A549 (cell line): ENCODE measurements around the gene PRR22. TPM values are rescaled to one million over a fixed set of nuclear protein-coding genes. Genes with fewer than 3 reads are reported as not detected.
A peak's percentile ranks its signal among the peaks of the same experiment; 100 is the strongest.

ENCODE experiments used
- ATOH8 ChIP-seq: fragments of 250-450 bp; sonication (Bioruptor Pico); IDR thresholded peaks from 2 replicates; pipeline ENCODE4 v1.5.0; 2020; ENCODE audit warnings: low read depth, mild to moderate bottlenecking, moderate library complexity
- BHLHE40 ChIP-seq: IDR thresholded peaks from 2 replicates; pipeline ENCODE4 v1.6.1; 2012; ENCODE audit warnings: low read depth, low read length, inconsistent platforms
- CEBPB ChIP-seq, 2 experiments: fragments of >200 bp in 1 of 2; sonication (Bioruptor Twin) in 1 of 2; formaldehyde crosslinking in 1 of 2; IDR thresholded peaks; 2 replicates each; pipeline ENCODE4 v1.6.1; 2012 to 2016
- CHD4 ChIP-seq: fragments of 200-600 bp; sonication (generic); IDR thresholded peaks from 2 replicates; pipeline ENCODE4 v1.6.1; 2016; ENCODE audit warnings: antibody characterized with exemption, mild to moderate bottlenecking, borderline replicate concordance
- EHF ChIP-seq: fragments of 250-450 bp; sonication (Bioruptor Pico); IDR thresholded peaks from 2 replicates; pipeline ENCODE4 v1.5.0; 2020; ENCODE audit warnings: mild to moderate bottlenecking
- ELK1 ChIP-seq: fragments of 150-350 bp; IDR thresholded peaks from 2 replicates; pipeline ENCODE4 v1.6.1; 2014; ENCODE audit warnings: low read depth, mild to moderate bottlenecking, low read length
- EP300 ChIP-seq, 2 experiments: fragments of >200 bp; sonication (Bioruptor Twin); formaldehyde crosslinking; IDR thresholded peaks; 2 replicates in 1 of 2; 3 replicates in 1 of 2; pipeline ENCODE4 v1.6.1; 2016 to 2017
- ESRRA ChIP-seq: fragments of 150-350 bp; IDR thresholded peaks from 2 replicates; pipeline ENCODE4 v1.6.1; 2014; ENCODE audit warnings: mild to moderate bottlenecking, low read length, borderline replicate concordance
- FOSL2 ChIP-seq, 2 experiments: fragments of 450-650 bp in 1 of 2; fragments of >200 bp in 1 of 2; sonication (Bioruptor Twin) in 1 of 2; formaldehyde crosslinking; IDR thresholded peaks; 2 replicates each; pipeline versions ENCODE4 v1.5.0 to v1.6.1; 2016 to 2020; ENCODE audit warnings: mild to moderate bottlenecking in 1 of 2, moderate library complexity in 1 of 2
- FOXS1 ChIP-seq: fragments of 250-450 bp; sonication (Bioruptor Pico); IDR thresholded peaks from 2 replicates; pipeline ENCODE4 v1.5.0; 2020; ENCODE audit warnings: mild to moderate bottlenecking, moderate library complexity
- GATA3 ChIP-seq: IDR thresholded peaks from 2 replicates; pipeline ENCODE4 v1.6.1; 2012; ENCODE audit warnings: borderline replicate concordance
- HDAC2 ChIP-seq: fragments of 200-600 bp; sonication (generic); IDR thresholded peaks from 2 replicates; pipeline ENCODE4 v1.6.1; 2016
- HEYL ChIP-seq: fragments of 250-450 bp; sonication (Bioruptor Pico); IDR thresholded peaks from 2 replicates; pipeline ENCODE4 v1.8.0; 2021; ENCODE audit warnings: mild to moderate bottlenecking, moderate library complexity
- HOXA7 ChIP-seq: fragments of 250-450 bp; sonication (Bioruptor Pico); IDR thresholded peaks from 2 replicates; pipeline ENCODE4 v1.5.0; 2020; ENCODE audit warnings: mild to moderate bottlenecking, moderate library complexity
- HOXB13 ChIP-seq: fragments of 250-450 bp; sonication (Bioruptor Pico); IDR thresholded peaks from 2 replicates; pipeline ENCODE4 v1.5.0; 2020; ENCODE audit warnings: low read depth, mild to moderate bottlenecking, moderate library complexity
- JUNB ChIP-seq: fragments of >200 bp; sonication (Bioruptor Twin); formaldehyde crosslinking; IDR thresholded peaks from 2 replicates; pipeline ENCODE4 v1.6.1; 2016
- KDM1A ChIP-seq: fragments of 200-600 bp; sonication (generic); IDR thresholded peaks from 2 replicates; pipeline ENCODE4 v1.6.1; 2016; ENCODE audit warnings: low read depth, mild to moderate bottlenecking
- MAFK ChIP-seq: fragments of 450-650 bp; IDR thresholded peaks from 2 replicates; pipeline ENCODE4 v1.6.1; 2014; ENCODE audit not compliant: partially characterized antibody
- MAZ ChIP-seq: fragments of 150-350 bp; IDR thresholded peaks from 2 replicates; pipeline ENCODE4 v1.6.1; 2014; ENCODE audit warnings: antibody characterized with exemption, low read depth, low read length, borderline replicate concordance
- MYC ChIP-seq: IDR thresholded peaks from 2 replicates; pipeline ENCODE4 v1.6.1; 2012; ENCODE audit warnings: mild to moderate bottlenecking, inconsistent platforms, low read length, improper control_type of control experiment, borderline replicate concordance
- NR3C1 ChIP-seq: fragments of >200 bp; sonication (Bioruptor Twin); formaldehyde crosslinking; IDR thresholded peaks from 3 replicates; pipeline ENCODE4 v1.6.1; 2017
- PHF8 ChIP-seq: fragments of 200-600 bp; sonication (generic); IDR thresholded peaks from 2 replicates; pipeline ENCODE4 v1.6.1; 2016; ENCODE audit warnings: low read depth, mild to moderate bottlenecking, antibody characterized with exemption, moderate library complexity, borderline replicate concordance
- POLR2AphosphoS2 ChIP-seq: conservative IDR thresholded peaks from 2 replicates; pipeline ENCODE4 v1.6.1; 2012; ENCODE audit warnings: low read length, improper control_type of control experiment, inconsistent platforms
- RAD21 ChIP-seq, 2 experiments: fragments of >200 bp in 1 of 2; sonication (Bioruptor Twin) in 1 of 2; formaldehyde crosslinking in 1 of 2; IDR thresholded peaks in 1 of 2; conservative IDR thresholded peaks in 1 of 2; 2 replicates in 1 of 2; 3 replicates in 1 of 2; pipeline ENCODE4 v1.6.1; 2012 to 2018; ENCODE audit warnings: inconsistent platforms in 1 of 2
- RCOR1 ChIP-seq: fragments of 150-350 bp; IDR thresholded peaks from 2 replicates; pipeline ENCODE4 v1.6.1; 2014; ENCODE audit warnings: antibody characterized with exemption, low read length, low read depth
- SMC3 ChIP-seq: fragments of >200 bp; sonication (Bioruptor Twin); formaldehyde crosslinking; IDR thresholded peaks from 3 replicates; pipeline ENCODE4 v1.6.1; 2018; ENCODE audit warnings: inconsistent platforms
- SREBF2 ChIP-seq: fragments of 450-650 bp; IDR thresholded peaks from 2 replicates; pipeline ENCODE4 v1.6.1; 2014; ENCODE audit warnings: mild to moderate bottlenecking, moderate library complexity
- TFCP2L1 ChIP-seq: fragments of 250-450 bp; sonication (Bioruptor Pico); IDR thresholded peaks from 2 replicates; pipeline ENCODE4 v1.5.0; 2021; ENCODE audit warnings: mild to moderate bottlenecking
- TP53 ChIP-seq: fragments of 250-450 bp; sonication (Bioruptor Pico); IDR thresholded peaks from 2 replicates; pipeline ENCODE4 v1.5.0; 2021; ENCODE audit warnings: mild to moderate bottlenecking, moderate library complexity
- ZC3H11A ChIP-seq: fragments of 450-650 bp; IDR thresholded peaks from 2 replicates; pipeline ENCODE4 v1.6.1; 2014; ENCODE audit warnings: antibody characterized with exemption, mild to moderate bottlenecking
- ZNF302 ChIP-seq: fragments of 250-450 bp; sonication (Bioruptor Pico); IDR thresholded peaks from 2 replicates; pipeline ENCODE4 v1.9.0; 2021; ENCODE audit warnings: inconsistent platforms, mild to moderate bottlenecking, moderate library complexity
- ZSCAN20 ChIP-seq: fragments of 250-450 bp; sonication (Bioruptor Pico); IDR thresholded peaks from 2 replicates; pipeline ENCODE4 v1.8.0; 2022; ENCODE audit warnings: mild to moderate bottlenecking, moderate library complexity
- polyA plus RNA-seq, 4 experiments: library from polyadenylated mRNA; depleted of rRNA in 3 of 4; stranded (reverse); fragments of >200 nt; fragmentation: RNase III in 1 of 4; extraction: RNeasy Plus Mini Kit Qiagen cat#74134 plus additional on column Dnase treatment in 1 of 4; gene quantifications; 2 replicates in 3 of 4; 3 replicates in 1 of 4; pipeline ENCODE4 v1.2.3, GENCODE V29; 2011 to 2017
- TF ChIP-seq, protein P1 (sequence below): fragments of 200-600 bp; sonication (generic); IDR thresholded peaks from 2 replicates; pipeline ENCODE4 v1.6.1; 2016; ENCODE audit warnings: antibody characterized with exemption, mild to moderate bottlenecking, moderate library complexity
- TF ChIP-seq, protein P2 (sequence below): fragments of >200 bp; sonication (Bioruptor Twin); formaldehyde crosslinking; IDR thresholded peaks from 3 replicates; pipeline ENCODE4 v1.6.1; 2016
- TF ChIP-seq, protein P3 (sequence below): IDR thresholded peaks from 2 replicates; pipeline ENCODE4 v1.6.1; 2012
- TF ChIP-seq, protein P4 (sequence below): IDR thresholded peaks from 2 replicates; pipeline ENCODE4 v1.6.1; 2012

PRR22 gene
- polyA plus RNA-seq, 2 of the 4 experiments (the other 2 are of a cell fraction), result 0.65 to 2.2 TPM

GRCh38 chr19:5827891-5828660 lies 43.5 kb upstream of the PRR22 start (continued):
- no peak for TF ChIP-seq ZC3H11A
- TF ChIP-seq JUNB, result peak; percentile 34; the same call in 1 of the 2 replicates
- no peak for TF ChIP-seq HEYL (CRISPR knock-in tag)
- TF ChIP-seq PHF8, result peak; percentile 74
- TF ChIP-seq ELK1, result no peak
- no peak for TF ChIP-seq MYC
- no peak for TF ChIP-seq HDAC2
- no peak for TF ChIP-seq FOXS1 (CRISPR knock-in tag)
- no peak for TF ChIP-seq MAFK
- no peak for TF ChIP-seq KDM1A
- no peak for TF ChIP-seq POLR2AphosphoS2
- TF ChIP-seq ATOH8 (CRISPR knock-in tag), result no peak
- TF ChIP-seq TP53 (CRISPR knock-in tag), result peak; percentile 16; the same call in 1 of the 2 replicates
- TF ChIP-seq TFCP2L1 (CRISPR knock-in tag), result 0 out of 2 replicates have a peak, but pooled peaks have one; percentile 63
- no peak for TF ChIP-seq CHD4
- no peak for TF ChIP-seq SMC3
- no peak for TF ChIP-seq ZSCAN20
- TF ChIP-seq EP300 (IDR thresholded peaks at IDR 0.05), result no peak
- TF ChIP-seq FOSL2 (IDR thresholded peaks at IDR 0.05), result peak; percentile 69
- TF ChIP-seq FOSL2 (CRISPR knock-in tag; IDR thresholded peaks at IDR 0.05), result peak; percentile 97
- TF ChIP-seq RCOR1, result no peak
- TF ChIP-seq BHLHE40, result no peak
- TF ChIP-seq MAZ, result no peak
- TF ChIP-seq, protein P1, sequence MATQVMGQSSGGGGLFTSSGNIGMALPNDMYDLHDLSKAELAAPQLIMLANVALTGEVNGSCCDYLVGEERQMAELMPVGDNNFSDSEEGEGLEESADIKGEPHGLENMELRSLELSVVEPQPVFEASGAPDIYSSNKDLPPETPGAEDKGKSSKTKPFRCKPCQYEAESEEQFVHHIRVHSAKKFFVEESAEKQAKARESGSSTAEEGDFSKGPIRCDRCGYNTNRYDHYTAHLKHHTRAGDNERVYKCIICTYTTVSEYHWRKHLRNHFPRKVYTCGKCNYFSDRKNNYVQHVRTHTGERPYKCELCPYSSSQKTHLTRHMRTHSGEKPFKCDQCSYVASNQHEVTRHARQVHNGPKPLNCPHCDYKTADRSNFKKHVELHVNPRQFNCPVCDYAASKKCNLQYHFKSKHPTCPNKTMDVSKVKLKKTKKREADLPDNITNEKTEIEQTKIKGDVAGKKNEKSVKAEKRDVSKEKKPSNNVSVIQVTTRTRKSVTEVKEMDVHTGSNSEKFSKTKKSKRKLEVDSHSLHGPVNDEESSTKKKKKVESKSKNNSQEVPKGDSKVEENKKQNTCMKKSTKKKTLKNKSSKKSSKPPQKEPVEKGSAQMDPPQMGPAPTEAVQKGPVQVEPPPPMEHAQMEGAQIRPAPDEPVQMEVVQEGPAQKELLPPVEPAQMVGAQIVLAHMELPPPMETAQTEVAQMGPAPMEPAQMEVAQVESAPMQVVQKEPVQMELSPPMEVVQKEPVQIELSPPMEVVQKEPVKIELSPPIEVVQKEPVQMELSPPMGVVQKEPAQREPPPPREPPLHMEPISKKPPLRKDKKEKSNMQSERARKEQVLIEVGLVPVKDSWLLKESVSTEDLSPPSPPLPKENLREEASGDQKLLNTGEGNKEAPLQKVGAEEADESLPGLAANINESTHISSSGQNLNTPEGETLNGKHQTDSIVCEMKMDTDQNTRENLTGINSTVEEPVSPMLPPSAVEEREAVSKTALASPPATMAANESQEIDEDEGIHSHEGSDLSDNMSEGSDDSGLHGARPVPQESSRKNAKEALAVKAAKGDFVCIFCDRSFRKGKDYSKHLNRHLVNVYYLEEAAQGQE, result peak; percentile 97
- no peak for TF ChIP-seq HOXA7
- TF ChIP-seq, protein P2, sequence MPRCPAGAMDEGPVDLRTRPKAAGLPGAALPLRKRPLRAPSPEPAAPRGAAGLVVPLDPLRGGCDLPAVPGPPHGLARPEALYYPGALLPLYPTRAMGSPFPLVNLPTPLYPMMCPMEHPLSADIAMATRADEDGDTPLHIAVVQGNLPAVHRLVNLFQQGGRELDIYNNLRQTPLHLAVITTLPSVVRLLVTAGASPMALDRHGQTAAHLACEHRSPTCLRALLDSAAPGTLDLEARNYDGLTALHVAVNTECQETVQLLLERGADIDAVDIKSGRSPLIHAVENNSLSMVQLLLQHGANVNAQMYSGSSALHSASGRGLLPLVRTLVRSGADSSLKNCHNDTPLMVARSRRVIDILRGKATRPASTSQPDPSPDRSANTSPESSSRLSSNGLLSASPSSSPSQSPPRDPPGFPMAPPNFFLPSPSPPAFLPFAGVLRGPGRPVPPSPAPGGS, result peak; percentile 80; the same call in 1 of the 3 replicates
- TF ChIP-seq HOXB13 (CRISPR knock-in tag), result no peak
- no peak for TF ChIP-seq ESRRA
- TF ChIP-seq GATA3, result no peak
- TF ChIP-seq, protein P3, sequence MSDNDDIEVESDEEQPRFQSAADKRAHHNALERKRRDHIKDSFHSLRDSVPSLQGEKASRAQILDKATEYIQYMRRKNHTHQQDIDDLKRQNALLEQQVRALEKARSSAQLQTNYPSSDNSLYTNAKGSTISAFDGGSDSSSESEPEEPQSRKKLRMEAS, result peak; percentile 86
- TF ChIP-seq CEBPB (IDR thresholded peaks at IDR 0.05), result peak in 1 of 2 experiments; percentile 69; a peak in 2 of 4 replicates
- TF ChIP-seq SREBF2, result no peak
- TF ChIP-seq ZNF302 (CRISPR knock-in tag), result no peak
- TF ChIP-seq EHF, result no peak
- no peak for TF ChIP-seq RAD21 (conservative IDR thresholded peaks at IDR 0.05 in 1 of 2, IDR thresholded peaks at IDR 0.05 in 1 of 2)
- no peak for TF ChIP-seq NR3C1
- TF ChIP-seq, protein P4, sequence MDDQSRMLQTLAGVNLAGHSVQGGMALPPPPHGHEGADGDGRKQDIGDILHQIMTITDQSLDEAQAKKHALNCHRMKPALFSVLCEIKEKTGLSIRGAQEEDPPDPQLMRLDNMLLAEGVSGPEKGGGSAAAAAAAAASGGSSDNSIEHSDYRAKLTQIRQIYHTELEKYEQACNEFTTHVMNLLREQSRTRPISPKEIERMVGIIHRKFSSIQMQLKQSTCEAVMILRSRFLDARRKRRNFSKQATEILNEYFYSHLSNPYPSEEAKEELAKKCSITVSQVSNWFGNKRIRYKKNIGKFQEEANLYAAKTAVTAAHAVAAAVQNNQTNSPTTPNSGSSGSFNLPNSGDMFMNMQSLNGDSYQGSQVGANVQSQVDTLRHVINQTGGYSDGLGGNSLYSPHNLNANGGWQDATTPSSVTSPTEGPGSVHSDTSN, result no peak
